ENCODE results near the gene COG1.

The COG1 gene

DNA sequence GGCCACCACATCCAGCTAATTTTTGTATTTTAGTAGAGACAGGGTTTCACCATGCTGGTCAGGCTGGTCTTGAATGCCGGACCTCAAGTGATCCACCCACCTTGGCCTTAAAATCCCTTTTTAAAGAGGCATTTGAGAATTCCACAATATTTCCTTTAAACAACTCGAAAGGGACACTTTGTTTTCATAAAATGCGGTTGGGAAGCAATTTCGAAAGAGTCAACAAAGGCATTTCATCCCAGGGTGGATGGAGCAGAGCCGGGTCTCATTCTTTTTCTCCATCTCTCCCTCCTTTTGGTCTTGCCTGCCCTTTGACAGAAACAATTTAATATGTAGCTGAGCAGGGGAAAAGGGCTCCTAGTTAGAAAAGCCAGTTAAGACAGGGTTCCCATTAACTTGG is 13.5 kb upstream of the COG1 start:
- FAIRE-seq (no peak), DNase-seq (ENCODE audit: insufficient read length) (no peak)
- TF ChIP-seq POLR2AphosphoS5 (IDR thresholded peaks at IDR 0.05; ENCODE audit: low read depth, low read length) (no peak), TAF1 (IDR thresholded peaks at IDR 0.05; ENCODE audit: borderline replicate concordance, low read depth, low read length) (no peak), POLR2A (IDR thresholded peaks at IDR 0.05; ENCODE audit: low read depth, low read length) (no peak)

GRCh38 chr17:73179878-73180277 is 13.0 kb upstream of the COG1 start:
- no peak for FAIRE-seq
- TF ChIP-seq POLR2A (IDR thresholded peaks at IDR 0.05; ENCODE audit: low read depth, low read length) (no peak), POLR2AphosphoS5 (IDR thresholded peaks at IDR 0.05; ENCODE audit: low read depth, low read length) (no peak), TAF1 (IDR thresholded peaks at IDR 0.05; ENCODE audit: borderline replicate concordance, low read depth, low read length) (no peak)
- no peak for DNase-seq (ENCODE audit: insufficient read length)

DNA sequence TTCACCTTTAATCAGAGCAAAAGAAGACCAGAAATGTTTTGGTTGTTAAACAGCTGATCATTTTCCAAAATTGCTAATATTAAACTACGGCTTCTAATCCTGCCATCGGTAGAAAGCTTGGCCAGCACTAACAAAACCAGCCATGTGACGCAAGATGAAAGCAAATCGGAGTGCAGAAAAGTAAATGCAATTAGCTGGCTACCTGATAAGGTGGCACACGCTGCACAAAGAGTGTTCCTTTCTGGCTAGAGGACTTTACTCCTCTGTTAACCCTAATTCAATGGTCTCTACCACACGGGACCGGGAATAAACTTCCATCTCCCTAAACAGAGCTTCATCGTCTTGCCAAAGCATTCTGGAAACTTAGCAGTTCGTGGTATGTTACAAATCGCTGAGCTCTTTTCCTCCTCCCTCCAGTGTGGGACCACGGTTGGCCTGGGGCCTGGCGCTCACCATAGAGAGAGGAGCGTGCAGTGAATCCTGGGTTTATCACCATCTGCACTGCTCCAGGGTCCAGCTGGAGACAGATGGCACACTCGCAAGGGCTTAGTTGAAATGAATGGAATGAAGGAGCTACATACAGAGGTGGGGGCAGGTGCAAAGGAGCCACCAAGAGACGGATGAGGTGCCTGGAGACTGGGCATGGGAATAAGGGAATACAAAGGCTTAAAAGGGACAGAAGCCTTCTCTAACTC is 10.1 kb upstream of the COG1 start:
- no peak for TF ChIP-seq POLR2AphosphoS5 (IDR thresholded peaks at IDR 0.05; ENCODE audit: low read depth, low read length)
- TF ChIP-seq POLR2A (IDR thresholded peaks at IDR 0.05; ENCODE audit: low read depth, low read length) = no peak
- no peak for TF ChIP-seq TAF1 (IDR thresholded peaks at IDR 0.05; ENCODE audit: borderline replicate concordance, low read depth, low read length)
- FAIRE-seq (no peak), DNase-seq (ENCODE audit: insufficient read length) (no peak)

DNA sequence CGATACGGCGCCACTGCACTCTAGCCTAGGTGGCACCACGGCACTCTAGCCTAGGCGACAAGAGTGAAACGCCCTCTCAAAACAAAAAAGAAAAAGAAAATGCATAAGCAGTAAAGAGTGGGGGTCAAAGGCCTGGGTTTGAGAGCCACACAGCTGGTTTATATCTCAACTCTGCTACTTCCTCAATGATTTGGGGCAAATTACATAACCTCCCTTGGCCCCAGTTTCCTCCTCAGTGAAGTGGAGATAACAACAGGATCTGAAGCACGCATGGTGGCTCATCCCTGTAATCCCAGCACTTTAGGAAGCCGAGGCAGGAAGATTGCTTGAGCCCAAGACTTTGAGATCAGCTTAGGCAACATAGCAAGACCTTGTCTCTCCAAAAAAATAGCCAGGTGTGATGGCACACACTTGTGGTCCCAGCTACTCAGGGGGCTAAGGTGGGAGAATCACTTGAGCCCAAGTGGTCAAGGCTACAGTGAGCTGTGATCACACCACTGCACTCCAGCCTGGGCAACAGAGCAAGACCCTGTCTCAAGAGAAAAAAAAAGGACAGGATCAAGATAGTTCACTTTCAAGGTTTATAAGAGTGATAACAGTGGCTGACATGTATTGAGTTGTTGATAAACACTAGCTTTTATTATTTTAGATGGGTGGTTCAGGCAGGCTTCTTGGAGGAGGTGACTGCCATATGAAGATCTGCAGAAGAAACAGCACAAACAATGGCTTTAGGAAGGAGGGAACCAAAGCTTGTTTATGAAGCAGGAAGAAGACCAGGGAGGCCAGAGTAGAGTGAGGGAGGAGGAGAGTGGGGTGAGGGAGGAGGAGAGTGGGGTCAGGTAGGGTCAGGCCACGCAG is 8.5 kb upstream of the COG1 start:
- FAIRE-seq = no peak
- DNase-seq (ENCODE audit: insufficient read length) = no peak
- TF ChIP-seq TAF1 (IDR thresholded peaks at IDR 0.05; ENCODE audit: borderline replicate concordance, low read depth, low read length) (no peak), POLR2A (IDR thresholded peaks at IDR 0.05; ENCODE audit: low read depth, low read length) (no peak), POLR2AphosphoS5 (IDR thresholded peaks at IDR 0.05; ENCODE audit: low read depth, low read length) (no peak)

GRCh38 chr17:73186283-73187050 is 6.4 kb upstream of the COG1 start:
- TF ChIP-seq TAF1 (IDR thresholded peaks at IDR 0.05; ENCODE audit: borderline replicate concordance, low read depth, low read length) (no peak), POLR2AphosphoS5 (IDR thresholded peaks at IDR 0.05; ENCODE audit: low read depth, low read length) (no peak), POLR2A (IDR thresholded peaks at IDR 0.05; ENCODE audit: low read depth, low read length) (no peak)

GRCh38 chr17:73187203-73187769 is 5.6 kb upstream of the COG1 start:
- DNase-seq (ENCODE audit: insufficient read length) = no peak
- TF ChIP-seq POLR2AphosphoS5 (IDR thresholded peaks at IDR 0.05; ENCODE audit: low read depth, low read length) (no peak), TAF1 (IDR thresholded peaks at IDR 0.05; ENCODE audit: borderline replicate concordance, low read depth, low read length) (no peak), POLR2A (IDR thresholded peaks at IDR 0.05; ENCODE audit: low read depth, low read length) (no peak)
- FAIRE-seq = no peak

More at GRCh38 chr17:73186283-73187050, 6.4 kb upstream of the COG1 start:
- DNase-seq (ENCODE audit: insufficient read length) (no peak), FAIRE-seq (no peak)

GRCh38 chr17:73188011-73188410 is 4.8 kb upstream of the COG1 start:
- TF ChIP-seq TAF1 (IDR thresholded peaks at IDR 0.05; ENCODE audit: borderline replicate concordance, low read depth, low read length) = no peak
- no peak for TF ChIP-seq POLR2AphosphoS5 (IDR thresholded peaks at IDR 0.05; ENCODE audit: low read depth, low read length)
- no peak for TF ChIP-seq POLR2A (IDR thresholded peaks at IDR 0.05; ENCODE audit: low read depth, low read length)
- FAIRE-seq (no peak), DNase-seq (ENCODE audit: insufficient read length) (no peak)

DNA sequence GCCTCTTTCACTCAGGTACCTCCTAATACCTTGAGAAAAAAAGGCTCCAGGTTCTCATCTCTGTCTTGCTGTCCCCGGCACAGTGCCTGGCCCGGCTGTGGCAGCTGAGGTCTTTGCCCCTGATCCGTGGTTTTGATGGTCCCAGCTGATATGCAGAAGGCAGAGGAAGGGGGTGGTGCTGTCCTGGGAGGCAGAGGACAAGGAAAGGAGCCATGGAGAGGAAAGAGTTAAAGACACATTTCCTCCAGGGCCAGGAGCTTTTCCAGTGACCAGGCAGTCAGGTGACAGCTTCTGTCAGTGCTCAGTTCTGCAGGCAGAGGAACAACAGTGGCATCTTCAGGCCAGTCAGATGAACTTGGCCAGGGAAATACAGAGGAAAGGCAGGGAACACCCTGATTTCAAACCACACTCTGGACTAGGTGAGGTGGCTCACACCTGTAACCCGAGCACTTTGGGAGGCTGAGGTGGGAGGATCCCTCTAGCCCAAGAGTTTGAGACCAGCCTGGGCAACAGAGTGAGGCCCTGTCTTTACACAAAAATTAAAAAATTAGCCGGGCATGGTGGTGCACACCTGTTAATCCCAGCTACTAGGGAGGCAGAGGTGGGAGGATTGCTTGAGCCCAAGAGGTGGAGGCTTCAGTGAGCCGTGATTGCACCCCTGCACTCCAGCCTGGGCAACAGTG is 3.3 kb upstream of the COG1 start:
- DNase-seq (ENCODE audit: insufficient read length) (no peak), FAIRE-seq (no peak)
- TF ChIP-seq POLR2A (IDR thresholded peaks at IDR 0.05; ENCODE audit: low read depth, low read length) (no peak), TAF1 (IDR thresholded peaks at IDR 0.05; ENCODE audit: borderline replicate concordance, low read depth, low read length) (no peak), POLR2AphosphoS5 (IDR thresholded peaks at IDR 0.05; ENCODE audit: low read depth, low read length) (no peak)

- DNase-seq (ENCODE audit: insufficient read length) (peak; percentile 54), FAIRE-seq (no peak)
- TF ChIP-seq TAF1 (IDR thresholded peaks at IDR 0.05; ENCODE audit: borderline replicate concordance, low read depth, low read length) (no peak), POLR2AphosphoS5 (IDR thresholded peaks at IDR 0.05; ENCODE audit: low read depth, low read length) (no peak), POLR2A (IDR thresholded peaks at IDR 0.05; ENCODE audit: low read depth, low read length) (no peak)
Measured at GRCh38 chr17:73191443-73192205, 1.2 kb upstream of the COG1 start.

Measured in GM12892 (cell line).